Stomach smooth muscle (tissue), 2 donors: ENCODE measurements around the gene ERC1.

Source experiments
- H3K27ac ChIP-seq: one replicate; pipeline ENCODE4 v1.7.0; 2013; ENCODE audit warnings: mild to moderate bottlenecking, low read length, inconsistent platforms
- H3K27me3 ChIP-seq, 2 donors: one replicate each; pipeline ENCODE4 v1.7.0; 2013; ENCODE audit warnings: low read length in 2 of 2; ENCODE audit not compliant: insufficient read depth in 2 of 2, control insufficient read depth in 1 of 2
- H3K36me3 ChIP-seq, 2 donors: one replicate each; pipeline ENCODE4 v1.7.0; 2013; ENCODE audit warnings: low read length in 2 of 2; ENCODE audit not compliant: control insufficient read depth in 2 of 2, insufficient read depth in 2 of 2
- H3K4me1 ChIP-seq: one replicate; pipeline ENCODE4 v1.7.0; 2013; ENCODE audit warnings: low read length; ENCODE audit not compliant: control insufficient read depth, insufficient read depth
- H3K4me3 ChIP-seq, 2 donors: one replicate each; pipeline ENCODE4 v1.7.0; 2013; ENCODE audit warnings: low read length in 2 of 2
- H3K9ac ChIP-seq, 2 donors: one replicate each; pipeline ENCODE4 v1.7.0; 2013; ENCODE audit warnings: low read length in 2 of 2, mild to moderate bottlenecking in 1 of 2
- H3K9me3 ChIP-seq, 2 donors: one replicate each; pipeline ENCODE4 v1.7.0; 2013; ENCODE audit warnings: low read length in 2 of 2; ENCODE audit not compliant: control insufficient read depth in 2 of 2
- donor health status: healthy.
- donor health status: Pancreatic carcinoma.

Gene ERC1

DNA sequence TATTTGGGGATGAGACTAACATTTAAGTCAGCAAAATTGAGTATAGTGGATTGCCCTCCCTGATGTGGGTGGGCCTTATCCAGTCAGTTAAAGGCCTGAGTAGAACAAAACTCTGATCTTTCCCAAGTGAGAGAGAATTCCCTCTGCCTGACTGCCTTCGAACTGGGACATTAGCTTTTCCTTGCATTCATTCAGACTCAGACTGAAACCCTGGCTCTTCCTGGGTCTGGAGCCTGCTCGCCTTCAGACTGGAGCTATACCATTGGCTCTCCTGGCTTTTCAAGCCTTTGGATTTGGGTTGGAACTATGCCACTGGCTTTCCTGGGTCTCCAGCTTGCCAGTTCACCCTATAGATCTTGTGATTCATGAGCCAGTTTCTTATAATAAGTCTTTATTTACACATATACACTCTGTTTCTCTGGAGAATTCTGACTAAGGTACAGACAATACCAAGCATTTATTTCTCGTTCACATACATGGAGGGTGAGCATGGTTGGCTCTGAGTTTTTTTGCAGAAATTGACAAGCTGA, 296.5 kb downstream of the ERC1 start:
- Histone ChIP-seq H3K4me3 (no peak overlapping the region), H3K27ac (no peak overlapping the region), H3K9ac (no peak overlapping the region), H3K9me3 (no peaks in the 10 kb centered on the region), H3K36me3 (no peaks in the 10 kb centered on the region), H3K4me1 (peaks cover 4% of the 10 kb centered on the region), H3K27me3 (no peaks in the 10 kb centered on the region)

- no peaks in the 10 kb centered on the region for H3K27me3 ChIP-seq
- H3K27ac ChIP-seq: no peak overlapping the region
- H3K4me3 ChIP-seq: no peak overlapping the region
- no peaks in the 10 kb centered on the region for H3K9me3 ChIP-seq
- no peak overlapping the region for H3K9ac ChIP-seq
- H3K4me1 ChIP-seq: no peaks in the 10 kb centered on the region
- no peaks in the 10 kb centered on the region for H3K36me3 ChIP-seq
These were observed 297.3 kb downstream of the ERC1 start for GRCh38 chr12:1288333-1288732.

DNA sequence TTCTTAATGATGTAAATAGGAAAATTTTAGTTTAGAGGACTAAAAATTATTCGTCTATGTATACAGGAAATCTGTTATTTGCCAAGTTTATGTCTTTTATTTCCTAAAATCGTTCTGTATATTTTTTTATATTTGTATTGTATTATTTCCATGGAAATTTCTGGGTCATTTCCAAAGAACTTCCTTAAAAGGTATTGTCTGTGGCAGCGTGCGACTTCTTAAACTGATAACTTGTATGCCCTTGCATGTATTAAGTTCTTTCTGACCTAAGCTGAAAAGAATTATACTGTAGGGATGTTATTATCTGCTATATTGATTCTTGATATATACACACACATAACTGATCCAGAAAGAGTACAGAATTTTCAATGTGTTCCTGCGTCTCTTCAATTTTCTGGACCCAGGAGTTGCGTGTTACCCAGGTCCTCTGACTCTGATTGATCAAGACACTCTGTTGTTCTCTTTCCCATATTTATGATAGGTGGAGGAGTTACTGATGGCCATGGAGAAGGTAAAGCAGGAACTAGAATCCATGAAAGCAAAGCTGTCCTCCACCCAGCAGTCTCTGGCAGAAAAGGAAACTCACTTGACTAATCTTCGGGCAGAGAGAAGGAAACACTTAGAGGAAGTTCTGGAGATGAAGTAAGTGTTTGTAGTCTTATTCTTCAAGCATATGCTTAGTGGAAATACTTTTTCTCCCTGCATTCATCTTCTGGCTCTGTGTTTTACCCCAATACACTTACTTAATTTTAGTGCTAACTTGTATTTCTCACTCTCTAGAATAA, 298.5 kb downstream of the ERC1 start:
- no peaks in the 10 kb centered on the region for H3K27me3 ChIP-seq
- H3K4me3 ChIP-seq: no peak overlapping the region
- no peaks in the 10 kb centered on the region for H3K36me3 ChIP-seq
- H3K4me1 ChIP-seq: no peaks in the 10 kb centered on the region
- H3K9me3 ChIP-seq: no peaks in the 10 kb centered on the region
- H3K27ac ChIP-seq: no peak overlapping the region
- no peak overlapping the region for H3K9ac ChIP-seq

DNA sequence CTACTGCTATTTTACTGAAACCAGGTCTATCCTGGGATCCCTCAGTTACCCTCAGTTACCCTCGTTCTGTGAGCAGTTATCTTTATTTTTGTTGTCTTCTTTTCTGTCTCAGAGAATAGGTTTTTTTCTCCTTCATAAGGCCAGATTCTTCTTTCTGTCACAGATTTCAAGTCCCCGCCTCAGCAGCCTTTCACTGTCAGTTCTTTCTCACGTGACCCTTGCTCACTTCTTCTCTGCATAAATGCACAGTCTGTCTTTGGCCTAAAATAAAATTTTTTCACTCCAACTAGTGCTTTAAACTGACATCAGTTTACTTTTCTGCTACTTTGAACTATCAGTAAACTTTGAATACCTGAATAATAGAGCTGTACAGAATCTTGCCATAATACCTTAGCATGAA, 299.7 kb downstream of the ERC1 start:
- Histone ChIP-seq H3K27me3 (no peaks in the 10 kb centered on the region), H3K9ac (no peak overlapping the region), H3K9me3 (no peaks in the 10 kb centered on the region), H3K27ac (no peak overlapping the region), H3K36me3 (no peaks in the 10 kb centered on the region), H3K4me1 (no peaks in the 10 kb centered on the region), H3K4me3 (no peak overlapping the region)

- H3K9me3 ChIP-seq: no peaks in the 10 kb centered on the region
- H3K27me3 ChIP-seq: no peaks in the 10 kb centered on the region
- H3K4me1 ChIP-seq: no peaks in the 10 kb centered on the region
- H3K27ac ChIP-seq: no peak overlapping the region
- no peak overlapping the region for H3K9ac ChIP-seq
- no peak overlapping the region for H3K4me3 ChIP-seq
- no peaks in the 10 kb centered on the region for H3K36me3 ChIP-seq
These were observed 300.7 kb downstream of the ERC1 start for GRCh38 chr12:1291601-1292332.

- Histone ChIP-seq H3K4me3 (no peak overlapping the region), H3K27me3 (no peaks in the 10 kb centered on the region), H3K4me1 (no peaks in the 10 kb centered on the region), H3K9me3 (no peaks in the 10 kb centered on the region), H3K9ac (no peak overlapping the region), H3K27ac (no peak overlapping the region), H3K36me3 (no peaks in the 10 kb centered on the region)
These were observed 302.9 kb downstream of the ERC1 start for GRCh38 chr12:1293901-1294300.

GRCh38 chr12:1297206-1297605, 306.2 kb downstream of the ERC1 start:
- Histone ChIP-seq H3K27ac (no peak overlapping the region), H3K4me3 (no peak overlapping the region), H3K36me3 (no peaks in the 10 kb centered on the region), H3K27me3 (no peaks in the 10 kb centered on the region), H3K9me3 (no peaks in the 10 kb centered on the region), H3K9ac (no peak overlapping the region), H3K4me1 (no peaks in the 10 kb centered on the region)

DNA sequence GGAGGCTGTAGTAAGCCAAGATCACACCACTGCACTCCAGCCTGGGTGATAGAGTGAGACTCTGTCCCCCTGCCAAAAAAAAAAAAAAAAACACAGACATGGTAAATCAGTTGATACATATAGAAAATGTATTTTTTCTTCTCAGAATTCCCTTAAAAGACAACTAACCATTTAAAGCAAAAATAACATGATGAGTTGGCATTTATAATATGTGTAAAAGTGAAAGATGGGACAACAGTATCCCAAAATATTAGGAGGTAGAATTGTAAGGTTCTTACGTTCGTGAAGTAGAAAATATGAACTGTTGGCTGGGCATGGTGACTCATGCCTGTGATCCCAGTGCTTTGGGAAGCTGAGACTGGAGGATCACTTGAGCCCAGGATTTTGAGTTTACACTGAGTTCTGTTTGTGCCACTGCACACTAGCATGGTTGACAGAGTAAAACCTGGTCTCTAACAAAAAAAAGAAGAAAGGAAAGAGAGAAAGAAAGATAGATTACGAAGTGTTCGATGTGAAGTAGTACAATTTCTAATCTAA, 306.7 kb downstream of the ERC1 start:
- no peak overlapping the region for H3K9ac ChIP-seq
- H3K27me3 ChIP-seq: no peaks in the 10 kb centered on the region
- H3K36me3 ChIP-seq: no peaks in the 10 kb centered on the region
- H3K4me1 ChIP-seq: no peaks in the 10 kb centered on the region
- no peak overlapping the region for H3K4me3 ChIP-seq
- no peak overlapping the region for H3K27ac ChIP-seq
- H3K9me3 ChIP-seq: no peaks in the 10 kb centered on the region

- Histone ChIP-seq H3K9me3 (no peaks in the 10 kb centered on the region), H3K4me3 (no peak overlapping the region), H3K36me3 (no peaks in the 10 kb centered on the region), H3K27me3 (no peaks in the 10 kb centered on the region), H3K27ac (no peak overlapping the region), H3K4me1 (no peaks in the 10 kb centered on the region), H3K9ac (no peak overlapping the region)
These were observed 309.4 kb downstream of the ERC1 start for GRCh38 chr12:1300460-1300859.

DNA sequence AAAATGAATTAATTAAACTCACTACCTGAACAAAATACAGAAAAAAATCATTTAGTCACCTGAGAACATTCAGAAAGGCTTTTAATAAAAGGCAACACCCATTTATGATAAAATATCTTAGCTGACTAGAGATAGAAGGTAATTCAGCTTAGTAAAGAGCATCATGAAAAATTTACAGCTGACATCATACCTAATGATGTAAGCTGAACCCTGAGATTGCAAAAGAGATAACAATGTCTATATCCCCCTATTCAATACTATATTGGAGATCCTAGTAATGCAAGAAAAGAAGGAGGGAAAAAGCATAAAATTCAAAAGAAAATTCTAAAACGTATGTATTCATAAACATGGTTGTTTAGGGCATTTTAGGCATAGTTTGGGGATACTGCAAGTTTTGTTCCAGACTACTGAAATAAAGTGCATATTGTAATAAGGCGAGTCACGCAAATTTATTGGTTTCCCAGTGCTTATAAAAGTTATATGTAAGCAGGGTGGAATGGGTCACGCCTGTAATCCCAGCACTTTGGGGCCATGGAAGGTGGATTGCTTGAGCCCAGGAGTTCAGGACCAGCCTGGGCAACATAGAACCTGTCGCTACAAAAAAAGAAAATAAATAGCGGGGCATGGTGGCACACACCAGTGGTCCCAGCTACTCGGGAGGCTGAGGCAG, 311.3 kb downstream of the ERC1 start:
- no peak overlapping the region for H3K27ac ChIP-seq

More for the DNA sequence above, 311.3 kb downstream of the ERC1 start:
- H3K36me3 ChIP-seq: no peaks in the 10 kb centered on the region
- no peaks in the 10 kb centered on the region for H3K9me3 ChIP-seq
- H3K9ac ChIP-seq: no peak overlapping the region
- H3K4me3 ChIP-seq: no peak overlapping the region
- no peaks in the 10 kb centered on the region for H3K4me1 ChIP-seq
- no peaks in the 10 kb centered on the region for H3K27me3 ChIP-seq
